Body of pancreas (tissue), 4 donors: ENCODE measurements around the gene NOMO2. TPM values are rescaled to one million over a fixed set of nuclear protein-coding genes. Genes with fewer than 3 reads are reported as not detected.
A peak's percentile ranks its signal among the peaks of the same experiment; 100 is the strongest.
"Not testable (repeated sequence)": the region's sequence is repeated elsewhere in the genome, so short reads cannot be mapped to it uniquely, and the experiment has no call there.

ENCODE experiments used
- ATAC-seq: fragments of 150-250 bp; one replicate; pipeline ENCODE4 v1.9.1; 2016
- DNase-seq, 4 donors: peaks; one replicate each; pipeline ENCODE4 v3.0.0-alpha.2; 2019
- H3K27ac ChIP-seq, 4 donors: fragments of 200-600 bp; sonication (generic); 1 replicate in 3 of 4; 2 replicates in 1 of 4; pipeline versions ENCODE4 v1.5.1 to v1.6.1; 2016 to 2019; ENCODE audit warnings: mild to moderate bottlenecking in 1 of 4, mixed read lengths in 1 of 4, moderate library complexity in 1 of 4
- H3K27me3 ChIP-seq, 2 donors: fragments of 200-600 bp; sonication (generic); one replicate each; pipeline ENCODE4 v1.6.0; 2016; ENCODE audit warnings: mild to moderate bottlenecking in 1 of 2
- H3K36me3 ChIP-seq, 2 donors: fragments of 200-600 bp; sonication (generic); replicated peaks in 1 of 2; 2 replicates each; pipeline ENCODE4 v1.5.1; 2016; ENCODE audit warnings: low read depth in 2 of 2; ENCODE audit not compliant: insufficient read depth in 1 of 2
- H3K4me1 ChIP-seq: fragments of 200-600 bp; sonication (generic); one replicate; pipeline ENCODE4 v1.6.0; 2016
- H3K4me3 ChIP-seq, 2 donors: fragments of 200-600 bp; sonication (generic); 1 replicate in 1 of 2; 2 replicates in 1 of 2; pipeline ENCODE4 v1.5.1; 2016 to 2019
- H3K9me3 ChIP-seq, 3 donors: fragments of 200-600 bp; sonication (generic); 1 replicate in 2 of 3; 2 replicates in 1 of 3; pipeline ENCODE4 v1.5.1; 2016
- WGBS, 2 donors: methylation state at CpG; one replicate each; pipeline ENCODE4 v1.1.5; 2017; 5-methylcytosine and 5-hydroxymethylcytosine counted together
- intact Hi-C: fragments of 100-400 bp; cut with DNase I; formaldehyde crosslinking; loops from one replicate; pipeline ENCODE4 v1.15.1; 2023
- total RNA-seq, 2 donors: library from RNA; depleted of rRNA; stranded (reverse); fragments of >200 nt; gene quantifications; one replicate each; pipeline ENCODE4 v1.1.0, GENCODE V29; 2016

NOMO2 gene
- total RNA-seq, 2 donors from 2014 or later = 89.0 to 172 TPM

- ATAC-seq, H3K36me3 ChIP-seq, H3K4me3 ChIP-seq, DNase-seq, intact Hi-C loops, H3K9me3 ChIP-seq, H3K27me3 ChIP-seq, H3K27ac ChIP-seq, H3K4me1 ChIP-seq: not testable (repeated sequence)
- WGBS, 2 donors = 90 to 93% methylated on average over 8 to 10 of the region's 13 CpGs
Measured at GRCh38 chr16:18575298-18575917, 13.5 kb upstream of the NOMO2 start.

- H3K9me3 ChIP-seq, H3K27ac ChIP-seq, ATAC-seq, H3K27me3 ChIP-seq, intact Hi-C loops, H3K4me1 ChIP-seq, H3K36me3 ChIP-seq, H3K4me3 ChIP-seq, DNase-seq: not testable (repeated sequence)
- WGBS, 2 donors = 94 to 100% methylated on average over 3 to 4 of the region's 7 CpGs
Measured at GRCh38 chr16:18573887-18574286, 12.0 kb upstream of the NOMO2 start.

- H3K27ac ChIP-seq, H3K27me3 ChIP-seq, H3K9me3 ChIP-seq, H3K4me3 ChIP-seq, H3K4me1 ChIP-seq, DNase-seq, ATAC-seq, intact Hi-C loops, H3K36me3 ChIP-seq: not testable (repeated sequence)
- no CpG with 5 or more reads among the region's 8 CpGs for WGBS, 2 donors
Measured at GRCh38 chr16:18572973-18573372, 11.1 kb upstream of the NOMO2 start.

- H3K4me1 ChIP-seq, H3K36me3 ChIP-seq, H3K4me3 ChIP-seq, H3K27ac ChIP-seq, H3K27me3 ChIP-seq, DNase-seq, intact Hi-C loops, H3K9me3 ChIP-seq: not testable (repeated sequence)
- ATAC-seq = peak; percentile 45
- WGBS, 2 donors = 0 to 8% methylated on average over 2 to 8 of the region's 13 CpGs
Measured at GRCh38 chr16:18571307-18571850, 9.5 kb upstream of the NOMO2 start.

- peak; percentile 83 for ATAC-seq
- H3K9me3 ChIP-seq, H3K36me3 ChIP-seq, H3K4me1 ChIP-seq, H3K27me3 ChIP-seq, H3K4me3 ChIP-seq, H3K27ac ChIP-seq, intact Hi-C loops: not testable (repeated sequence)
- WGBS, 2 donors = 2 to 13% methylated on average over 10 to 17 of the region's 46 CpGs
- peak; percentile 28 to 63 (median 45) for DNase-seq
Measured at GRCh38 chr16:18570529-18571306, 8.8 kb upstream of the NOMO2 start.

- H3K27me3 ChIP-seq, ATAC-seq, intact Hi-C loops, DNase-seq, H3K4me3 ChIP-seq, H3K9me3 ChIP-seq, H3K36me3 ChIP-seq: not testable (repeated sequence)
- WGBS, 2 donors = 13 to 21% methylated on average over 11 to 12 of the region's 16 CpGs
- H3K4me1 ChIP-seq = peaks cover 10% of the 10 kb centered on the region
- peak overlapping the region in 1 of 4 donors; percentile 36 for H3K27ac ChIP-seq
Measured at GRCh38 chr16:18560416-18561220, 1.3 kb downstream of the NOMO2 start.

GRCh38 chr16:18553671-18554070 is 8.2 kb downstream of the NOMO2 start:
- H3K4me3 ChIP-seq, intact Hi-C loops, ATAC-seq, H3K27ac ChIP-seq, H3K4me1 ChIP-seq, H3K9me3 ChIP-seq, DNase-seq, H3K27me3 ChIP-seq, H3K36me3 ChIP-seq: not testable (repeated sequence)
- 100% methylated on average over 1 of the region's 5 CpGs; no CpG with 5 or more reads in 1 of the 2 donors for WGBS, 2 donors

GRCh38 chr16:18547382-18547781 is 14.5 kb downstream of the NOMO2 start:
- H3K4me1 ChIP-seq, H3K27ac ChIP-seq, DNase-seq, H3K4me3 ChIP-seq, H3K9me3 ChIP-seq, ATAC-seq, H3K36me3 ChIP-seq, intact Hi-C loops, H3K27me3 ChIP-seq: not testable (repeated sequence)
- 14 to 47% methylated on average over 1 to 3 of the region's 6 CpGs for WGBS, 2 donors

- H3K4me1 ChIP-seq, H3K27me3 ChIP-seq, intact Hi-C loops, H3K9me3 ChIP-seq, H3K4me3 ChIP-seq, DNase-seq, H3K27ac ChIP-seq, ATAC-seq, H3K36me3 ChIP-seq: not testable (repeated sequence)
- WGBS, 2 donors = no CpG with 5 or more reads among the region's 5 CpGs
Measured at GRCh38 chr16:18546853-18547252, 15.0 kb downstream of the NOMO2 start.

- H3K27me3 ChIP-seq, H3K4me1 ChIP-seq, H3K36me3 ChIP-seq, H3K4me3 ChIP-seq, H3K9me3 ChIP-seq, intact Hi-C loops: not testable (repeated sequence)
- ATAC-seq (peak; percentile 59), DNase-seq (peak in 1 of 4 donors; percentile 32)
- 26 to 44% methylated on average over 4 to 6 of the region's 6 CpGs for WGBS, 2 donors
- H3K27ac ChIP-seq = peak overlapping the region in 1 of 4 donors; percentile 62
Measured at GRCh38 chr16:18544232-18545081, 17.4 kb downstream of the NOMO2 start.

- H3K9me3 ChIP-seq, H3K36me3 ChIP-seq, DNase-seq, H3K27me3 ChIP-seq, intact Hi-C loops, H3K27ac ChIP-seq, H3K4me3 ChIP-seq, H3K4me1 ChIP-seq: not testable (repeated sequence)
- peak; percentile 81 for ATAC-seq
- WGBS, 2 donors = no CpG with 5 or more reads among the region's 5 CpGs
Measured at GRCh38 chr16:18541912-18542311, 20.0 kb downstream of the NOMO2 start.
